HG03342 (cell line): Measurements from ENCODE around the gene EZH2.
A peak's percentile ranks its signal among the peaks of the same experiment; 100 is the strongest.

Experiments
- ATAC-seq: cut with Tn5 transposase; IDR thresholded peaks from one replicate; pipeline ENCODE4 v1.9.1; 2021; ENCODE audit warnings: mild to moderate bottlenecking, moderate library complexity; ENCODE audit not compliant: unreplicated experiment

EZH2 gene

DNA sequence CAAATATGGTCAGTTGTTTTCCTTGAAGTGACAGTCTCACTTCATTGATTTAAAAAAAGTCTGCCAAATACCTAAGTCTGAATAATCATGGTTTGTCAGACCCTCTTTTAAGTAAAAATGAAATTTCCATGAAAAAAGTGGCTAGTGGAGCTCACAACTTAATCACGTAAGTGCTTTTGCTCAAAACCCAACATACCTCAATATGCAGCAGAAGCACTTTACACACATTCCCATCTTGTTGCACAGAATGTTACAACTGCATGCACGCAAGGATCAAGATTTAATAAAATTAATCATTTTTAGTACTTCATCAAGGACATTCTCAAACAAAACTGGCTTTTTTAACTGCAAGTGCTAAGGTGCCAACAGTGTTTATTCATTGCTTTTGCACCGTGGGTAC is 21.6 kb downstream of the EZH2 start:
- no peak for ATAC-seq

DNA sequence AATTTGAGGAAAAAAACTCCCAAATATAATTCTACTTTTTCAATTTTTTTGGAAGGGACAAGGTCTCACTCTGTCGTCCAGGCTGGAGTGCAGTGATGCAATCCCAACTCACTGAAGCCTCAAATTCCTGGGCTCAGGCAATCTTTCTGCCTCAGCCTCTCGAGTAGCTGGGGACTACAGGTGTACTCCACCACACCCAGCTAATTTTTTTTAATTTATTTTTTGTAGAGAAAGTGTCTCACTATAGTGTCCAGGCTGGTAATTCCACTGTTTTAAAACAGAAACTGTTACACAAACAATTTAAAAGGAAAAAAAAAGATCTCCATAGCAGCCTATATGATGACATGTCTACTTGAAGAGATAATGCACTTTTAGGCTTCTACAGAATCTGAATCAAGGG is 25.6 kb downstream of the EZH2 start:
- ATAC-seq: no peak

DNA sequence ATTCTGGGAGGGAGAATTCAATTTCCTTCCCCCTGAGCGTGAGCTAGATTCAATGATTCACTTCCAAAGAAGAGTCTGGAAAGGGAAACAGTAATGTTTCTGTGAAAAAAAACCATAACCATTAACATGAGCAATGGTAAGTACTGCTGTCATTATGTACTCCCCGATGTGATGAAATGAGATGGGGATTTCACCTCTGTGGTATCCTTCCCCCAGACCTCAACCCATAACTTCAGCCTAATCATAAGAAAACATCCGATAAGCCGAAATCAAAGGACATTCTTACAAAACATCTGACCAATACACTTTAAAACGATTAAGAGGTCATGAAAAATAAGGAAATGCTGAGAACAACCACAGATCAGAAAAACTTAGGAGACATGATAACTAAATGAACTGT is 27.2 kb downstream of the EZH2 start:
- ATAC-seq: peak; percentile 42

DNA sequence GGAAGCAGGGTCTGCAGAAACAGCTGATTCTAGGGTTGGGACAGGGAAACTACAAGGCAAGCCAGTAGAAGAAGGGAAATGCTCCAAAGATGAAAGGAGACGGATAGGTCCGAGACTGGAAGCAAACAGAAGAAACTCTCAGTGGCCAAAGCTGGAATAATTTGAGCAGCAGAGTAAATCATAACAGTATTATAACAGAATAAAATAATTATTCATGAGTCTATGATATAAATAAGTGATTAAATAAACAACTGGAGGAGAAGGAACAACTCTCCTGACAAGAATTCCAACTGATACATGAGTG is 27.6 kb downstream of the EZH2 start:
- ATAC-seq: peak; percentile 8

DNA sequence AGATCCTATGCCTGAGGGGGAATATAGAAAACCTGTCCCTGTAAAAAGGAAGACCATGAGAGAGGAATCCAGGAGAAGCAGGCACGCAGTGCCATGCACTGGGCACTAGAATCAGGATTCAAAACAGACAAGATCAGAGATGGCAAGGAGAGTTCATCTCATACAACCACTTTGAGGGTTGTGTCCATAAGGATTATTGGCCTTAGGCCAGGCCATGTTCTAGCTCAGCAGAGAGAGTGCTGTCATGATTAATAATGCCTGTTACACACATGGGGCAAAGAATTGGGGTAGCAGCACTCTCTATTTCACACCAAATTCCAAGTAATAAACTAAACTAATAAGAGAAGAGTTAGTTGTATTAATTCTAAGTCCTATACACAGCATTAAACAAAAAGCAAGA is 29.1 kb downstream of the EZH2 start:
- ATAC-seq: no peak

DNA sequence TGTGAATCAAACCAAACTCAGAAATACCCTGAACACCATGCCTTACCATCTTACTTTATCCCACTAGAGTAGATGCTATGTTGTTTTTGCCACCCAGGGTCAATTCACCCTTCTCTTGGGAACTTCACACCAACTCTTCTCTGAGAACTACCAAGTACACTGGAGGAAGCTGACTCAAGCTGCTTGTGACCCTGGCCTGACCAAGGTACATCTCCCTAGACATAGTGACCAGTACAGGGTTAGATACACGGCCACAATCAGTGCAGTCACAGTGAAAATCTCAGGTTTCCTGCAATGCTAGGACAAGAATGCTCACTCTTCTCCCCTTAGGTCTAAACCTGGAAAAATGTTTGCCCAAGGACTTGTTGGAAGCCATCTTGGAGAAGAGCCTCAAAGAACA is 31.8 kb downstream of the EZH2 start:
- no peak for ATAC-seq

DNA sequence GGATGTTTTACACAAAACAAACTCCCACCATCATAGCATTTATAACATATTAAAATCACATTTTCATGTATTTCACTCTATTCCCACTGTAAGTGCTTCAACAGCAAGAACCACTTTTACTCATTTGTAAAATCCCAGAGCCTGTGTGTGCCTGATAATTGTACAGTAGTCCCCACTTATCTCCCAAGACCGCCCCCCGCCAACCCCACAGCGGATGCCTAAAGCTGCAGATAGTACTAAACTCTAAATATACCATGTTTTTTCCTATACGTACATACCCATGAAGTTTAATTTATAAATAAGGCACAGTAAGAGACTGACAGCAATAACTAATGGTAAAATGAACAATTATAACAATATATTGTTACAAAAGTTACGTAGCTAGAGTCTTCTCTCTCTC is 33.5 kb downstream of the EZH2 start:
- ATAC-seq: no peak

DNA sequence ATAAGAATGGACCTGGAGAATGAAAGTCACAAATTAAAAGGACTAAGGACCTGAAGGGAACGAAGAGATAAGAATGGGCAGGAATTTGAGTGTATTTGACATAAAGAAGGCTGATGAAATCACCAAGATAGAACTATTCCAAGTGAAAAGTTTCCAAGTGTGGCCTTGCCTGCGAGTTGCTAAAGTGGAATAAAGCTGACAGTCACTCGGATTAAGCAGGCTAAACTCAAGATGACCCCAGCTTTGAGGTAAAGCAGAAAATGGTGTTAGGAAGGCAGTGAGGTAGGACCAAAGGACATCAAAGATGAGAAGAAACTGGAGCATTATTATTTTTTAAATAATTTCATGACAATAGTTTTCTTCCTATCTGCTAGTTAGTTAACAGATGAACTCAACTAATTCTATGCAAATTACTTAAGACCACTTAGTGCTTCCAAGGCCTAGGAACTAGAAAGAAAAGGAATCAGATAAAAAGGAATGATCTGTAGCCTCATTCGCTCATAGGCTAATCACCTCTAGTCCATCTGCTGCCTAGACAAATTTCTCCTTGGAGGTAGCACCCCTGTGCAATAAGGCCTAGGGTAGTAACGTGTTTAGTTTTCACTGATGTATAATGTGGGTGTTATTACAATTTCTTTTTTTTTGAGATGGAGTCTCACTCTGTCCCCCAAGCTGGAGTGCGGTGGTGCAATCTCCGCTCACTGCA is 34.5 kb downstream of the EZH2 start:
- ATAC-seq: no peak

DNA sequence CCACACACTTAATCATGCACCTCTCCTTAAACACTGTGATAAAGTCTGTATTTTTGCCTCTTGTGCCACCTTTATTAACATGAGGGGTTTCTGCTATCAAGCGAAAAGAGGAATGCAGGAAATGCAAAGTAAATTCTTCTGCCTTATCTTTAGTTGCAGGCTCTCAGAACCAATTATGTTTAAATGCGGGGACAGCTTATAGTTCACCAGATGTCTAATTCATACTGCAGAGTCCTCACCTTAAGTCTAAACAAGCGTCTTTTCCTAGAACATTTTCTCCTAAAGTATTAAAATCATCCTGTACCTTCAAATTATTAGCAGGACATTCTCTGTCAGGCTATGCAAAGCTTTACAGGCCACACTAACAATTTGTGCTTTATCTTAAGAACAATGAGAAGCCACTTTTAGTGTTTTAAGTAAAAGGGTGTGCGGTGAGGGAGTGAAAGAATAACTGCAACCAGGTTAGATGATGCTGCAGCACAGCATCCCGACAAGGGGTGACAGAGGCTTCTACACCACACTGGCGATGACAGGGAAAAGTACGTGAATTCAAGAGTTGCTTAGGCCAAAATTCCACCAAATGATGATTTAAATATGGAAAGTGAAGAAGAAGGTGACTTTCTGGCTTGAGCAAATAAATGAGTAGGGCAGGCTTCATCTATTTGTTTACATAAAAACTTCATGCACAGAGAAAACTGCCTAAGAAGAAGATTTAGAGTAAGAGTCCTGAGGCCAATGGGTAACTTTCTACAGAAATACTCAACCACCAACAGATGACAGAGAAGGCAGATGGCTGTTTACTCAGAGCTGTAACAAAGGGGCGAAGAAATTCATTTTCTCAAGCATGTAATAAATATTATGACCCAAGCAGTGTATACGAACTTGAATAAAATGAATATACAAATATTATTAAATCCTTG is 36.0 kb downstream of the EZH2 start:
- no peak for ATAC-seq

DNA sequence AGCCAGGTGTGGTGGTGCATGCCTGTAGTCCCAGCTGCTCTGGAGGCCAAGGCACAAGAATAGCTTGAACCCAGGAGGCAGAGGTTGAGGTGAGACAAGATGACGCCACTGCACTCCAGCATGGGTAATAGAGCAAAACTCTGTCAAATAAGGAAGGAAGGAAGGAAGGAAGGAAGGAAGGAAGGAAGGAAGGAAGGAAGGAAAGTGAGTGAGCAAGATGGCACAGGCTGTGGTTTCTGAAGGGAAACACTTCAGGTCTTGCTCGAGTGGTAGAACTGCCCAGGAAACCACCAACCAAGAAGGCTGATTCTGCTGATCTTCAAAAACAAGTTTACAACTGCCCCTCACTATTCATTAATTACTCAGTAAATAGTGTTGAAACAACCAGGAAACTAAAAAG is 45.2 kb downstream of the EZH2 start:
- no peak for ATAC-seq

DNA sequence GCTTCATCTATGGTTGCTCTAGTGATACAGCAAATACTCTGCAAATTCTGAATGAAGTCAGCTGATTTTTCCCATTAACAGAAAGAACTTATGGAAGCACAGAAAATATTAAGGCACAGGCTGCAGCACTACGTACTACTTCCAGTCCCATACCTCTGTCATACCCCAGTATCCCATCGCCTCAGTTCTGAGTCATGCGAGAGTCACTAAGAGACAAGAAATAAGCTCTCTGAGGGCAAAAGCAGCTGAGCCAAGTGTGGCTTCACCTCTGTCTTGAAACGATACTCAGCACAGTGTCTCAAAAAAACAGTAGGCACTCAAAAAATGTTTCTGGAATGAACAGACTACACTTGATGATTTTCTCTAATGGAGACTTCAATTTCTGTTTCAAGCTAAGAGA is 48.2 kb downstream of the EZH2 start:
- no peak for ATAC-seq

DNA sequence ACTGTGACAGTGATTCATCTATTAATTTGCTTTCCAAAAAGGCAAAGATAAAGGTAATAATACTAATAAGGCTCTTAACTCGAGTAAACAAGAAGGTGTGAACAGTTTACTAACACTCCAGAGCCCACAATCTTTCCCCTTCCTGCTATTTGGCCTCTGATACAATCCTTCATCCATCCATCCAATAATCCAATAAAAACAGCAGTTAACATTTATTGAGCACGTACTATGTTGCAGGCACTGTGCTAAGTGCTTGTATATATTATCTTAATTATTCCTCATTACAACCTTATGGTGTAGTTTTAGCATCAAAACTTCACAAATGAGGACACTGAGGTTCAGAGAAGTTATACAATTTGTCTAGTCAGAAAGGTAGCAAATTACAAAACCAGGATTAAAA is 49.5 kb downstream of the EZH2 start:
- no peak for ATAC-seq

DNA sequence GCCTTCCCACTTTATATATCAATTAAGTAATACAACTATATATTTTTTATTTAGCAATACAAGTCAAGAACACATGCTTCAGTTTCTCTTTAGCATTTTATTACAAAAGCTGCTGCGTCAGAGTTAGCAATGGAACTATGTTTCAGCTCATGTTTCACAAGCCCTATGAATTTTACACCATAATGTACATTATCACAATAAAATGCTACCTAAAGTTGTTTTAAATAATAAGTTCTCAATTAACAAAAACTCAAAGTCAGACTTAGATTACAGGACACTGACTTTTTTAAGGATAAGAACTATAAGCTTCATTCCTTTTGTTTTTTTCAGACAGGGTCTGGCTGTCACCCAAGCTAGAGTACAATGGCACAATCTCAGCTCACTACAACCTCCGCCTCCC is 52.3 kb downstream of the EZH2 start:
- ATAC-seq: no peak

DNA sequence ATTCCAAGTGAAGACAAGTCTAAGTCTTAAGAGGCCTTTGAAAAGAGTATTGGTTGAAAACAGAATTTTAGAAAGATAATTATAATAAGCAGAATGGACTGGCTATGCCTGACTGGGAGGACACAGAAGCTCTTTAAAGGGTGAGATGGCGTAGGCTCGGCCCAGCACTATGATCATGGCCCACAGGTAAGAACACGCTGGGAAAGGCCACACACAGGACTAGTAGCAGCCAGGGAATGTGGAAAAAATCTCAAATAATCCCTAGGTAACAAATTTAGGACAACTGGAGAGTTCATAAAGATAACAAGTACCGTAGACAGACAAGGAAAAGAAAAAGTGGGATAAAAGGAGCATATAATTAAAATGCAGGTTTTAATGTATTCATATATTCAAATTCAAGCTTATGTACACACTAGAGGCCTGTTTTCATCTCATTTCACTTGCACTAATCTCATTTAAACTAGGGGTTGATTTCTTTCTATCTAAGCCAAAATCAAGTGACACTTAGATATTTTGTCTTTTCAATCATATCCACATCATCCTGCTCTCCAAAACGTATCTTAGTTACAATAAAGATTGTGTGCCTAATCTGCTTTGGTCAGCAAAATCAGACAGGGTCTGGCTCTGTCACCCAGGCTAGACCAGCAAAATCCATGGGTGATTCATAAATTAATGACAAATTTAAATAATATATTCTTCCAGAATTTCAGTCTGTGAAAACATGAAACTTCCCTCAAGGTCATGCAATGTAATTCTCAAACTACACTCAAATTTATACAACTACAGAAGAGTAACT is 53.0 kb downstream of the EZH2 start:
- no peak for ATAC-seq

DNA sequence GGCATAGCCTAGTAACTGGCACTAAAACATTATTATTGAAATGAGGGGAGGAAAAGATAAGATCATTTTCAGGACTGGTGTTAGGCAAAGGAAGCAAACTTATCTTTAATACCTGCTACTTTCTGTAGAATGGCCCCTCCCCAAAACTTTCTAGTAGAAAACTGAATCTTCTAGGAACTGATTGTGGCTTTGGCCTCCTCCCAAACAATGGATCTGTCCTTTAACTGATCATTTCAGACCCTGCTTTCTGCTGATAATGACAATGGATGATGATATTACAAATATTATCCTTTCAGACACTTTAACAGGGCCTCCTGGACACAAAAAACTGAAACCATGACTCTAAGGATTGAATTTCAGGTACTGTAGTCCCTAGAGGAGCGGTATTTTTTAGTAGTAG is 55.1 kb downstream of the EZH2 start:
- ATAC-seq: no peak

DNA sequence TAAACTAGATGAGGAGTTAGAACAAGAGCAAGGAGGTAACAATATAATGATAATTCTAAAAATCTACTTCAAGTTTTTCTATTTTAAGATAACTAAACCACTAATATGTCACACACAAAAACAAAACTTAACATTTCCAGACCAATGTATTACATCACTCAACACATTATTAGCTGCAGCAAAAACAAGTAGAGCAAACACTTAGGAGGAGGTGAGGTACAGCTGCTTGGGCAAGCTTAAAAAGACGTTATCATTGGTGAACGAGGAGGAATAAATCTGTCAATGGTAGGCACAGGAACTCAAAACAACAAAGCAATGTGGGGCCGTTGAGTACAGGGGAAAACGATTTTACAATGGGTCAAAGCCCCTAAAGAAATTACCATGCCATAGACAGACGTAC is 58.8 kb downstream of the EZH2 start:
- ATAC-seq: no peak

DNA sequence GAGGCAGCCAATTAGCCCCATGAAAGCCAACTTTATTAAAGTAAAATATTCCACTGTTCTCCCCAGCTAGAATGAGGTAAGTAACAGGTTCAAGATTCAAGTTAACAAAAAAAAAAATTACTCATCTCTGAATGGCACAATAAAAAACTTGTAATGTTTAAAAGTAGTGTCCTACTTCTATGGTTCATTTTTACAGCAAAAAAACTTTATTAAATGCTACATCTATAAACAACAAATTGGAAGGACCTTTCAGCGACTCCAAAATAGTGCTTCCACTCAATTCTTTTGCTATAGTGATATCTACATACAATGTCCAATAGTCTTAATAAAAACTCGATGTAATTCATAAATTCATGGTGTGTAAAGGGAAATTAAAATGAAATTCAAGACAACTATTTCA is 59.2 kb downstream of the EZH2 start:
- ATAC-seq: no peak

DNA sequence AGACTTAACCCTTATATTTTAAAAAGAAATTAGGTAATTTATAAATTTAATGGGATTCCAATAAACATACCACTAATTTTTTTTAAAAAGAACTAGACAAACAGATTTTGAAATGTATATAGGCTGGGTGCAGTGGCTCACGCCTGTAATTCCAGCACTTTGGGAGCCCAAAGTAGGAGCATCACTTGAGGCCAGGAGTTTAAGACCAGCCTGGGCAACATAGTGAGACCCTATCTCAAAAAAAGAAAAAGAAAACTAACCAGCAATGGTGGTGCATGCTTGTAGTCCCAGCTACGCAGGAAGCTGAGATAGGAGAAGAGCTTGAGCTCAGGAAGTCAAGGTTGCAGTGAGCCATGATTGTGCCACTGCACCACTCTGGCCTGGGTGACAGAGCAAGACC is 62.7 kb downstream of the EZH2 start:
- ATAC-seq: no peak

DNA sequence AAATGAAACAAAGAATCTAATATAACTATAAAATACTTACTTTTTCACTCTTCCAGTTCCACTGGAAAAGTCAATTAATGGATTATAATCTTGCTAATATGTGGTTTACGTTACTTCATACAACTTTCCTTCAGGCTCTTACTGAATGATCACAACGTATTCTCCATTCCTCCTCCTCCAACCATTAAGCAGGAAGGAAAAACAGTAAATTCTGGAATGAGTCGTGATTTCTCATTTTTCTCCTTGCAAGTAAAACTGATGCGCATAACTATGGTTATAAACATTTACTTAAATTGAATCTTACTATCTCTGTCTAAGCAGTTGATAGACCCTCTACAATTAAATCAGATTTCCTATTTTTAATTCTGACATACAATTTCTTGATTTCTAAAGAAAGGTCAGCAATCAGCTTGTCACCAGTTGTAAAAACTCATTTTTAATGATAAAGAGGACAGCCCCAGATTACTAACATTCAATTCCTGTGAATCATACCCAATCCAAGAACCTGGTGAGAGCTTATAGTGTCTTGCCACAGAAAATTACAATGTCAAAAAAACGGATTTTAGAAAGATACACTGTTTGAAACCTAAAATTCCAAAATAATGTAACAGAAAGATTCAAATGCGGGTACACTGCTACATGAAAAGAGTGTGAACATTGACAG is 64.3 kb downstream of the EZH2 start:
- ATAC-seq: no peak

DNA sequence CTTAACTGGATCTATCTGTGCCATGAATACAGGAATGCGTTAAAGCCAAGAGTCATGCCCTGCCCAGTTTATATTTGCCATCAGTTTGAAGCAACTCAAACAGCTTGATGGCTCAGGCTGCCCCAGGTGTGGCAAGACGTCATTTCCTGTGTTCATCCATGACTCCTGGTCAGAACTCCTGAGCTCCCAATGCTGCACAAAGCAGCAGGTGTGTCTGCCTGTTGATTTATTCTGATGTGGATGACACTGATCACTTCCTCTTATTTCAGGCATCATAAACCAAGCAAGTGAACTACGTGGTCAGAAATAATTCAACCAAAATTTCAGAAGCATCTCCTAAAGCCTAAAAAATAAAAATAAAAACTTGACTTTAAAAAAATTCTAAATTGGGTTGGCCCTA is 68.5 kb downstream of the EZH2 start:
- no peak for ATAC-seq

DNA sequence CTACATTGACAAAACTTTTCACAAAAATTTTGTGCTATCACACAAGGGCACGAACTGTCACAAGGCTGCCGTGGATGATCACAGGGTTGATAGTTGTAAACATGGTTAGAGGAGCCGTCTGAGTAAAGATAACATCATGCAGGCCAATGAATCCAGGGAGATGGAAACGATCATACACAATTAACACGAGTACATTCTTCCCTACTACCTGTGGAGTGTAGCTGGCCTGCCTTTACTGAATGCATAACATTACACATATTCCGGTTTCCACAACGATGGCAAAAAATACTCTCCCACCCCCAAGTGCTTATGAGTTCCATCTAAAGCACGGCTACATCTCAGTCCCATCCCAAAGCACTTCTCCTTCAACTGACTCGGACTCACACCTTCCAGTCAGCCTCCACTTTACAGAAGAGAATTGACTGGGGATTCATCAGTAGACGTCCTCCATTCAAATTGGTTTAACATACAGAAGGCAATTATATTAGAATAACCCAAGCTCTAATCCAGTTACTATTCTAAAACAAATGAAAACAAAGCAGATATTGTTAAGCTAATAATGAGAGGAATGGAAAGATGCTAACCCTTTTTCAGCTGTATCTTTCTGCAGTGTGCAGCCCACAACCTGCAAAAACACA is 69.0 kb downstream of the EZH2 start:
- ATAC-seq: no peak
